WTC11 (cell line): ENCODE measurements around the gene ACTL7A. TPM values are rescaled to one million over a fixed set of nuclear protein-coding genes. Genes with fewer than 3 reads are reported as not detected.

Experiments
- ATAC-seq: fragments of 200-7000 bp; cut with Tn5 transposase; 2 replicates; pipeline ENCODE4 v1.10.0; 2021; ENCODE audit warnings: mild to moderate bottlenecking, moderate library complexity
- CTCF ChIA-PET: fragments of 300-600 bp; sonication (Branson Sonifier 250); formaldehyde crosslinking; loops from one replicate; lab custom pipeline; 2021; ENCODE audit warnings: antibody characterized with exemption; lab: Charles Lee
- POLR2A ChIA-PET: fragments of 350-600 bp; sonication (Branson Sonifier 250); formaldehyde crosslinking; loops from one replicate; lab custom pipeline; 2021; ENCODE audit warnings: antibody characterized with exemption; lab: Charles Lee
- DNase-seq: peaks from one replicate; pipeline ENCODE4 v3.0.0; 2021; ENCODE audit warnings: low spot score
- H3K27ac Mint-ChIP-seq: 2 replicates; pipeline ENCODE4 v1.8.0; 2021; ENCODE audit warnings: mixed read lengths
- H3K27me3 Mint-ChIP-seq: 2 replicates; pipeline ENCODE4 v1.8.0; 2021; ENCODE audit warnings: low read depth, mild to moderate bottlenecking, moderate library complexity, mixed read lengths
- H3K36me3 Mint-ChIP-seq: 2 replicates; pipeline ENCODE4 v1.8.0; 2021; ENCODE audit warnings: mixed read lengths
- H3K4me1 Mint-ChIP-seq: 2 replicates; pipeline ENCODE4 v1.8.0; 2022; ENCODE audit warnings: mixed read lengths
- H3K4me3 Mint-ChIP-seq: 2 replicates; pipeline ENCODE4 v1.8.0; 2021; ENCODE audit warnings: mild to moderate bottlenecking, moderate library complexity, mixed read lengths
- H3K9me3 Mint-ChIP-seq: 2 replicates; pipeline ENCODE4 v1.8.0; 2021; ENCODE audit warnings: mixed read lengths
- FOXK1 ChIP-seq: sonication (generic); formaldehyde crosslinking; IDR thresholded peaks from 2 replicates; pipeline ENCODE4 v1.8.0; 2022; ENCODE audit warnings: mild to moderate bottlenecking, moderate library complexity, missing genetic modification reagents
- GRHL2 ChIP-seq: fragments of 250-450 bp; sonication (Bioruptor Pico); IDR thresholded peaks from 2 replicates; pipeline ENCODE4 v1.8.0; 2022; ENCODE audit warnings: mild to moderate bottlenecking, moderate library complexity; ENCODE audit not compliant: insufficient replicate concordance, severe bottlenecking
- HMGXB4 ChIP-seq: sonication (generic); formaldehyde crosslinking; IDR thresholded peaks from 2 replicates; pipeline ENCODE4 v1.8.1; 2023; ENCODE audit warnings: mild to moderate bottlenecking, moderate library complexity, missing genetic modification reagents
- IRF2 ChIP-seq: sonication (generic); formaldehyde crosslinking; IDR thresholded peaks from 2 replicates; pipeline ENCODE4 v1.8.0; 2022; ENCODE audit warnings: low read depth, missing genetic modification reagents, borderline replicate concordance
- JAZF1 ChIP-seq: fragments of 250-450 bp; sonication (Bioruptor Pico); IDR thresholded peaks from 2 replicates; pipeline ENCODE4 v1.9.0; 2021; ENCODE audit warnings: moderate library complexity, mild to moderate bottlenecking, inconsistent platforms
- KAT7 ChIP-seq: sonication (generic); formaldehyde crosslinking; IDR thresholded peaks from 2 replicates; pipeline ENCODE4 v1.8.1; 2023; ENCODE audit warnings: missing genetic modification reagents, mild to moderate bottlenecking, borderline replicate concordance
- MLX ChIP-seq: sonication (generic); formaldehyde crosslinking; IDR thresholded peaks from 2 replicates; pipeline ENCODE4 v1.8.1; 2023; ENCODE audit warnings: mild to moderate bottlenecking, missing genetic modification reagents, moderate library complexity
- OVOL2 ChIP-seq: fragments of 250-450 bp; sonication (Bioruptor Pico); IDR thresholded peaks from 2 replicates; pipeline ENCODE4 v1.9.0; 2021; ENCODE audit warnings: mild to moderate bottlenecking, borderline replicate concordance
- RELA ChIP-seq: sonication (generic); formaldehyde crosslinking; IDR thresholded peaks from 2 replicates; pipeline ENCODE4 v1.8.1; 2022; ENCODE audit warnings: missing genetic modification reagents, mild to moderate bottlenecking, borderline replicate concordance
- SP1 ChIP-seq: sonication (generic); formaldehyde crosslinking; conservative IDR thresholded peaks from 2 replicates; pipeline ENCODE4 v1.8.1; 2022; ENCODE audit warnings: missing genetic modification reagents
- STAT6 ChIP-seq: sonication (generic); formaldehyde crosslinking; conservative IDR thresholded peaks from 2 replicates; pipeline ENCODE4 v1.8.1; 2023; ENCODE audit warnings: mild to moderate bottlenecking, low read depth, missing genetic modification reagents, moderate library complexity
- TCF7 ChIP-seq: sonication (generic); formaldehyde crosslinking; IDR thresholded peaks from 2 replicates; pipeline ENCODE4 v1.8.0; 2022; ENCODE audit warnings: mild to moderate bottlenecking, low read depth, missing genetic modification reagents, moderate library complexity
- TEAD1 ChIP-seq: sonication (generic); formaldehyde crosslinking; IDR thresholded peaks from 2 replicates; pipeline ENCODE4 v1.8.0; 2022; ENCODE audit warnings: mild to moderate bottlenecking, missing genetic modification reagents
- TP53 ChIP-seq: sonication (generic); formaldehyde crosslinking; IDR thresholded peaks from 2 replicates; pipeline ENCODE4 v1.8.1; 2023; ENCODE audit warnings: mild to moderate bottlenecking, missing genetic modification reagents
- USF1 ChIP-seq: sonication (generic); formaldehyde crosslinking; IDR thresholded peaks from 2 replicates; pipeline ENCODE4 v1.8.0; 2022; ENCODE audit warnings: mild to moderate bottlenecking, missing genetic modification reagents
- ZBTB21 ChIP-seq: sonication (generic); formaldehyde crosslinking; IDR thresholded peaks from 2 replicates; pipeline ENCODE4 v1.8.1; 2023; ENCODE audit warnings: mild to moderate bottlenecking, missing genetic modification reagents, borderline replicate concordance
- ZMAT4 ChIP-seq: fragments of 250-450 bp; sonication (Bioruptor Pico); IDR thresholded peaks from 2 replicates; pipeline ENCODE4 v1.9.0; 2021; ENCODE audit warnings: mild to moderate bottlenecking
- ZNF121 ChIP-seq: sonication (generic); formaldehyde crosslinking; IDR thresholded peaks from 2 replicates; pipeline ENCODE4 v1.8.0; 2023; ENCODE audit warnings: missing genetic modification reagents
- ZNF423 ChIP-seq: fragments of 250-450 bp; sonication (Bioruptor Pico); IDR thresholded peaks from 2 replicates; pipeline ENCODE4 v2.1.2; 2022; ENCODE audit warnings: mild to moderate bottlenecking, moderate library complexity
- ZNF425 ChIP-seq: fragments of 250-450 bp; sonication (Bioruptor Pico); conservative IDR thresholded peaks from 2 replicates; pipeline ENCODE4 v1.9.0; 2021; ENCODE audit warnings: mild to moderate bottlenecking
- ZNF512 ChIP-seq: sonication (generic); formaldehyde crosslinking; IDR thresholded peaks from 2 replicates; pipeline ENCODE4 v1.8.1; 2022; ENCODE audit warnings: missing genetic modification reagents, borderline replicate concordance
- total RNA-seq: library from RNA; stranded (reverse); gene quantifications from 3 replicates; pipeline ENCODE4 v1.2.3, GENCODE V29; 2021

The ACTL7A gene
- total RNA-seq, 1 experiment from 2014 or later = not detected

GRCh38 chr9:108850293-108850897 is 11.7 kb upstream of the ACTL7A start:
- Mint-ChIP-seq H3K27me3 (no peaks in the 10 kb centered on the region), H3K4me1 (no peaks in the 10 kb centered on the region; the same call in 1 of the 2 replicates), H3K4me3 (no peak overlapping the region), H3K27ac (no peak overlapping the region), H3K9me3 (no peaks in the 10 kb centered on the region), H3K36me3 (no peaks in the 10 kb centered on the region)
- TF ChIP-seq USF1 (CRISPR knock-in tag) = no peak
- TF ChIP-seq OVOL2 = no peak
- TF ChIP-seq SP1 (CRISPR knock-in tag) = no peak
- no peak for TF ChIP-seq ZNF512
- TF ChIP-seq RELA (CRISPR knock-in tag) = no peak
- CTCF ChIA-PET = no interaction called here
- DNase-seq (no peak), ATAC-seq (peak; percentile 44; the same call in 1 of the 2 replicates)
- POLR2A ChIA-PET = no interaction called here

- ATAC-seq (no peak), DNase-seq (no peak)
- POLR2A ChIA-PET = no interaction called here
- Mint-ChIP-seq H3K4me1 (no peaks in the 10 kb centered on the region), H3K9me3 (no peaks in the 10 kb centered on the region), H3K4me3 (no peak overlapping the region), H3K36me3 (no peaks in the 10 kb centered on the region), H3K27me3 (no peaks in the 10 kb centered on the region), H3K27ac (no peak overlapping the region)
- CTCF ChIA-PET = no interaction called here
- TF ChIP-seq JAZF1 (CRISPR knock-in tag) (no peak), ZNF425 (CRISPR knock-in tag) (no peak), TCF7 (CRISPR knock-in tag) (no peak), KAT7 (CRISPR knock-in tag) (no peak), TP53 (CRISPR knock-in tag) (no peak), RELA (CRISPR knock-in tag) (no peak), ZBTB21 (no peak), HMGXB4 (CRISPR knock-in tag) (no peak), GRHL2 (no peak), TEAD1 (no peak), FOXK1 (CRISPR knock-in tag) (no peak), STAT6 (CRISPR knock-in tag) (no peak), ZNF423 (CRISPR knock-in tag) (no peak), ZNF121 (CRISPR knock-in tag) (no peak), ZMAT4 (CRISPR knock-in tag) (no peak), USF1 (CRISPR knock-in tag) (no peak), IRF2 (CRISPR knock-in tag) (no peak), MLX (CRISPR knock-in tag) (no peak)
Measured at GRCh38 chr9:108851138-108851537, 10.9 kb upstream of the ACTL7A start.
